ENCODE measurements around the gene EYA2.
"Not testable (repeated sequence)": the region's sequence is repeated elsewhere in the genome, so short reads cannot be mapped to it uniquely, and the experiment has no call there.

EYA2 gene

DNA sequence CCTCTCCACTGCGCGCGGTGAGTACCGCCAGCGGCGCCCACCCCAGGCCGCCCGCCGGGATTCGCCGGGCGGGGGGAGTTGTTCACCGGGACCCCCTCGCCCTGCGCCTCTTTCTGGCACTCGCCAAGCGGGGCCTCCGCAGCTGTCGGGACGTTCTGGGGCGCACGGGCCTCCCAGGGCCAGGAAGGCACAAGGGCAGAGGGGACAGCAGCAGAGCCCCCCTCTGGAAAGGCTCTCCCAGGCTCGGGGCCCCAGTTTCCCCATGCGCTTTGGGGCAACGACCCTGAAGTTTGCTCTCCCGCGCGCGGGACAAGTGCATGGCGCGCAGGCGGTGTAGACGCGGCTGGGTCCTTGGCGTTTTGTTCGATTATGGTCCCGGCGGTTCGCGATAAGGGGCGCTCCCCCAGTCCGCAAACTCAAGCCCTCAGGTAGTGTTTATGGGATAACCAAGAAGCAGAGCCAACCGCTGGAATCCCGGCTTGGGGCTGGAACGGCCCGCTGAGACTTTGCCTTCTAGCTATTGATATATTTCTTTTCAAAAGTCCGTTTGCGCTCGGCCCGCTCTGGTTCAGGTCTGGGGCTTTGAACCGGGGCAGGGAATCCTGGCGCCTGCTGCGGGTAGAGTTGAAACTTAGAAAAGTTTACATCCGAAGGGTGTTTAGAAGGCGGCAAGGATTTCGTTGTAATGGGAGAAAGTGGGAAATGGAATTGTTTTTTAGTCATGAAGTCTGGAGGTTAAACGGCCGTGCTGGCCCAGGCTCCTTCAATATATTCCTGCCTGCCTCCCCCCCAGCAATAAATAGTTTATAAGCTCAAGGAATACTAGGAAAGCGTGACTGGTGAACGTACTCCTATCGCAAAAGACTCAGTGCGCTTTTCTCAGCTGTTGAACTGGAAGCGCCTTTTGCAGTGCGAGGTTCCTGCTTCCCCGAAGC, 595 bp downstream of the EYA2 start:
- no peak for DNase-seq (ENCODE audit: low read depth in 2 of 3, low spot score in 2 of 3)

- no peak for DNase-seq (ENCODE audit: low read depth in 2 of 3, low spot score in 2 of 3)
Measured at GRCh38 chr20:46895906-46896242, 1.2 kb downstream of the EYA2 start.

DNA sequence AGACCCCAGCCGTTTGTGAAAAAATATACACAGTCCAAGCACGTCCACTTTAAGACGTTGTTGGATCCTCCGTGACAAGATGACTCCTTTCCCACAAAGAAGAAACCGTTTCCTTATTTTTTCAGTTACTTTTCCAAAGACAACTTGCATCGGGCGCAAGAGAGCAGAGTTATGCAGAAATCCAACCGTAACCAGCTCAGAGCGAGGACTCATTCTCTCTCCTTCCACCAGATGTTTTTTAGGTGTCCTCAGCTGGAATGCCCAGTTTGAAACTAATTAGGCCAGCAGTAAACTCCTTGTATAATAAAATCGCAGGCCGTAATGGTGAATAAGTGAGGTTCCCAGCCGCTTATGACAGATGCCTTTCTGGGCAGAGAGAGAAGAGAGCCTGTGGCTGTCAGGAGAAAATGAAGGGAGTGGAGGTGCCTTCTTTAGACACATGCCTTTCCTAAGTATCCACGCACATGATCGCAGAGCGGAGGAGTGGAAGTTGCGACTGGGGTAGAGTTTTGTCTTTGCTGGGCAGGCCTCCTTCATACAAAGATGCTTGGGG, 2.8 kb downstream of the EYA2 start:
- no peak for DNase-seq (ENCODE audit: low read depth in 2 of 3, low spot score in 2 of 3)

DNA sequence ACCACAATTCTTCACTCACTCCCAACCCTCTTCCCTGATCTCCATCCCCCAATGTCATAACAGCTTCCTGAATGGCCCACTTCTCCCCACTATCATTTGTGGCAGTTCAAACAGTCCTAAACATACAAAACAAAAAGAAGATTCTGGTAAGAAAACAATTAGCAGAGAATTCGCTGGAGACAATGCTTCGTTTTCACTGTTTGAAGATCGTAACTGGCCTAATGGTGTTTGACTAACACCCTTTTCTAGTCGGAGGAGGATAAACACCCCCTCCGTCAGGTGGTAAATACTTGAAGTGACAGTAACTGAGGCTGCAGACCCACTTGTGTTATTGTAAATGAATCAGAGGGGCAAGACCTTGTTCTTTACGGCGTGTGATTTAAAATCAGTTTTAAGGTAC, 3.8 kb downstream of the EYA2 start:
- no peak for DNase-seq (ENCODE audit: low read depth in 2 of 3, low spot score in 2 of 3)

DNA sequence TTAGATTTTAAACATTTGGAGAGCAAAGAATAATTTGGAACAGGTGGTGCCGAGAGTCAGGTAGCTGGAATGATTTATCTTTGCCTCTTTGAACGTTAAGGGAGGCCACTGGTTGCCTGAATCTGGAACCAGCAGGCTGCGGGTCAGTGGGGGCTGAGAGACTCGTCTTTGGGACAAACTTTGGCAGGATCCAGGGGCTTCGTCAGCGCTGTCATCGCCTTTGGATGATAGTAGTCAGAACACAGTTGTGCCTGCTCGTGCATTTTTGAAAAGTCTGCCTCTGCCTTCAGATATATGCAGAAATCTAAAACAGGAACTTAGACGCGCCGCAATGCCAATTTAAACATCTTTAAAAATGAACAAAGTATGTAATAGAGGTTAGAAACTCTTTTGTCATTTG, 5.0 kb downstream of the EYA2 start:
- DNase-seq (ENCODE audit: low read depth in 2 of 3, low spot score in 2 of 3) = no peak

DNA sequence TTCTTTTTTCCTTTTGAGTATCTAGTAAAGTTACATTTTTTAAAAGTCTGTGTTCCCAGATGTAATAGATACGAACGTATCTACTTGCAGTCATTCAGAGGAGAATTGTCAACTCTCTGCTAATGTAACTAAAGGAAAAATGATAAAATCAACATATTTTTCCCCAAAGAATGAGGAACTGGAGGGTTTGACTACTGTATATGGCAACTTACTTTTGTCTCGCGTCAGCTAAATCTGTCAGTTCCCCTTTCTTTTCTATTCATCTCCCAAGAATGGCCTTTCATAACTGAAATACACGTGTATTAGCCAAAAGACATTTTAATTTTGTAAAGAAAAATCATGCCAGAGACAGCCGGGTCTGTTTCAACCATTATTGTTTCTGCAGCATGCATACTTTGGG, 5.4 kb downstream of the EYA2 start:
- no peak for DNase-seq (ENCODE audit: low read depth in 2 of 3, low spot score in 2 of 3)

DNA sequence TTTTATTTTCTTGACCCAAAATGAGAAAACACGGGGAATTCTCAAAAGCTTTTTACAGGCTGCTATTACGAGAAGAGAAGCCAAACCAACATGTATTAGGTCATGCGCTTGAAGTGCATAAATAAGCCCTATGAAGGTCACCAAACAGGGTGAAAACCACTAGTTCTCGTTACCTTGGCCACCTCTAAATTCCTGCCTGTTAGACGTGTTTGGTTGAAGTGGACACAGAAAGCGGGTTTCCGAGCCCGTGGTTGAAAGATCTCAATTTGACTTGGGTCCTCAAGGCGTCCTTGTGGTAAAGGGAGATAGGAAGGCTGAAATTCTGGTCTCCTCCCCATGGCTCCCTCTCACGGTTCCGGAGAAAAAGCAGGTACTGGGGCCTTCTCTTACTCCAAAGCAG, 6.2 kb downstream of the EYA2 start:
- DNase-seq (ENCODE audit: low read depth in 2 of 3, low spot score in 2 of 3) = no peak

DNA sequence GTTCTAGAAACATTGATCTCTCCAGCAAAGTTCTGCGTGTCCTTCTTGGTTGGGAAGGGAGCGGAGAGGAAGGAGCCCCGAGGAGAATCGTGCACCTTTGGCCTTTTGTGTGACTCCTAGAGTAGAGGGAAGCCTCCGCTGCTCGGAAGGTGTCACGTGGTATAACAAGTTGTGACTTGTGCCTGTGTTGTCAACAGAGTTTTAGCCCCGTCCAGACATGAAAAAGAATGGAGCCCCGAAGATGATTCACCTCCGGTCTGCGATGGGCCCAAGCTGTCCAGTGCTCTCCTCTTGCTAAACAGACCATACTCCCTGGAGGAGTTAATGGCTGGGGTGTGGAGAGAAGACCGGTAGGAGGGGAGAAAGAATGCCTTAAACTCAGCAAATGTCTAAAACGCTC, 7.0 kb downstream of the EYA2 start:
- no peak for DNase-seq (ENCODE audit: low read depth in 2 of 3, low spot score in 2 of 3)

GRCh38 chr20:46903256-46903655, 8.6 kb downstream of the EYA2 start:
- DNase-seq (ENCODE audit: low read depth in 2 of 3, low spot score in 2 of 3) = no peak

DNA sequence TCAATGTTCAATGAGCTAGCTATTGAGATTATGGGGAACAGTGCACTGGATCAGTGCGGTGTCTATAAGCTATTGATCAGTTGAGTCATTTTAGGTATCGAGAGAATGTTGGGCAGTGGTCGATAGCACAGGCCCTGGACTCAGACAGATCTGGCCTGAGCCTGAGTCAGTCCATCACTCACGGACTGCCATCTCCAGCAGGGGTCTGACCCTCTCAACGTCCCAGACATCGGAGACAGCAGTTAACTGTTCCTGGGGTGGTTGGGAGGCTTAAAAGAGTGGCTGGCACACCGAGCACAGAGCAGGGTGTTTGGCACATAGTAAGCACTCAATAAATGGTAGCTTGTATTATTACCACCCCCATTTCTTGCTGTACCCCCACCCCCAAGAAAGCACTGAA, 9.3 kb downstream of the EYA2 start:
- no peak for DNase-seq (ENCODE audit: low read depth in 2 of 3, low spot score in 2 of 3)

DNA sequence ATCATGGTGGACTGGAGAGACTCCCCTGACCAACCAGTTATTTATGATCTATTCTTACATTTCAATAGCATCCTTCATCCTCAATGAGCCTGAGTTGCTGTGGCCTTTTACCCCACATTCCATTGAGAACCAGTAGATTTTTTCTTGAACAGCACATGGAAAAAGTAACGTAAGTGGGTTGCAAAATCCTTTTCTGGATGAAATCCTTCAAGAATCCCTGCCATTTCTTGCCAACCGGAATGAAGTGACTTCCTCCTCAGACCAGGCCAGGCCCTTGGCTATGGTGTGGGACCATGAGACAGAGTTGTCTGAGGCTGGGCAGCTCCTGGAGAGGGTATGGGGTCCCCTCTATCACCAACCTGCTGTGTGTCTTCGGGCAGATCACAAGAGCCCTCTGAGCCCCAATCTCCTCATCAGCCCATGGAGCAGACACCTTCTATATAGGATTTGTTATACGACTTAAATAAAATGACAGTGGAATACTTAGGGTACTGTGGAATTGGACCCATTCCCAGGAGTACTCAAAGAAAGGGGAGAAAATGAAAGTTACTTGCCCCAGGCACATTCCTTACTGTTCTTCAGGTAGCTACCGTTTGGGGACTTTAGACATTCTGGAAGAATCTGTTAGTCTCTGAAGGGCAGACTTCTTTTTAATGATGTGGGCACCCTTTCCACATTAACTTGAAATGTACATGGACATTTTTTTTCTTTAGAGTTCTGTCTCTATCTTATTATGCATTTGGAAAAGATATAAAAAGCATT, 10.9 kb downstream of the EYA2 start:
- DNase-seq (ENCODE audit: low read depth in 2 of 3, low spot score in 2 of 3) = no peak

- no peak for DNase-seq (ENCODE audit: low read depth in 2 of 3, low spot score in 2 of 3)
Measured at GRCh38 chr20:46913329-46914044, 18.8 kb downstream of the EYA2 start.

DNA sequence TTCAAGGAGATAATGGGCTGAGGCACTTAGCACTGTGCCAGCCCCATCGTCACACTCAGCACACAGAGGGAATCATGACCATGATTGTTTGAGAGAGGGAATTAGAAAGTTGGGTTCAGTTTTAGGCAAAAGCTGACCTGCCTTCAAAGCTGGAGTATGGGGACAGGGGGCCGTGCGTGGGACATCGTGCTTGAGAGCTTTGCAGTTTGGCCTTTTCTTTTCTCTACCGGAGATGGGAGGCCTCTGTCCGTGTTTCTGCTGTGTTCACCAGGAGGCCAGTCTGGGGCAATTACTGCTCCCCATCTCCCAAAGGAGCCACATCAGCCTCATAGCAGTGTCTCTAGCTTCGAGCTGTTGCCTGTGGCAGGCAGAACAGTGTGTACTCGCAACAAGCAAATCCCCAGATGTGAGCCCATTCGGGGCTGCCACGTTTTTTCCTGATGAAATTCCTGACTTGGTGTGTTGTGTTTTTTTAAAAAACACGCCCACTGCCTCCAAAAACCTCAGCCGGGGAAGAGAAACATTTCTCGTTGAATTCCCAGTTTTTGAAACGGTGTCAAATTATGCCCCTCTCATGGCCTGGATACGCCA, 20.2 kb downstream of the EYA2 start:
- no peak for DNase-seq (ENCODE audit: low read depth in 2 of 3, low spot score in 2 of 3)

DNA sequence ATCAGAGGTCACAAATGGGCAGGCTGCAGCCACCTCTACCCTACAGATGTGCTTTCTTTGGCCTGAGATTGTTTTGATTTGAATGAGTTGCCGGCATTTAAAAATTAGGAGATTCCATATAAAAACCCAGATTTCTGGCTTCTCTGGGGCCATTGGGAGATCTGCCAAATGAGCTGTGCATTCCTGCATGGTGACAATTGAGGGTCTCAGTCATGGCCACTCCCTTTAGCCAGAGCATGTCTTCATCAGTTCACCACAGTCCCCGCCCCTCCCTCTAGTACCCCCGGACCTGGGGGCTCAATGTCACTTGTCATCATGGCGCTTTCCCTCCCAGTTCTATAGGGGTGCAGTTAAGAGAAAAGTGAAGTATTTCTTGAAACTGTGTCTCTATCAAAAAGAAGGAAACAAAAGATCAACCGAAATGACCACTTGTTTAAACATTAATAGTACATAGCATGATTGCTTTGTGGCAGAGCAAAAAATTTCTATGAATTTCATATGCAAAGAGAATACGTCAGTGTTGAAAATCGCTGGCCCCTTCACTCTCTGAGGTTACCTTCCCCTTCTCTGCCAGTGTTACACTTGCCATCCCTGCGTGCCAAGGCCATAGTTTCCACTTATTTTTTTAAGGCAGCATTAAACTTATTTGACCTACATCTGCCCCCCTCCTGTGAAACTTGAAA, 21.1 kb downstream of the EYA2 start:
- DNase-seq (ENCODE audit: low read depth in 2 of 3, low spot score in 2 of 3) = no peak

- no peak for DNase-seq (ENCODE audit: low read depth in 2 of 3, low spot score in 2 of 3)
Measured at GRCh38 chr20:46916258-46916603, 21.6 kb downstream of the EYA2 start.

- DNase-seq (ENCODE audit: low read depth in 2 of 3, low spot score in 2 of 3) = no peak
Measured at GRCh38 chr20:46917155-46917554, 22.5 kb downstream of the EYA2 start.

DNA sequence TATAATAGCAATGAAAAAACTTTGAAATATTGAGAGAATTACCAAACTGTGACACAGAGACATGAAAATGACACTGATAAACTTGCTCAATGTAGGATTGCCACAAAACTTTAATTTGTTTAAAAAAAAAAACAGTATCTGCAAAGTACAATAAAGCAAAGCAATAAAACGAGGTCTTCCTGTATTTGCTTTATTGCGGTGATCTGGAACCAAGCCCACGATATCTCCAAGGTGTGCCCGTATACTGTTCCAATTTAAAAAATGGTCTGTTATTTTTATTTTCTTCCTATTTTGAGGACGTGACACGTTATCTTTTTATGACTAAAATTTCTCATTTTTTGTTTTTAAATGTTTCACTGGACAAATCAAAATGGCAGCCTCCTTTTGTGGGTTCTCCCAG, 25.5 kb downstream of the EYA2 start:
- no peak for DNase-seq (ENCODE audit: low read depth in 2 of 3, low spot score in 2 of 3)

GRCh38 chr20:46922841-46923240, 28.2 kb downstream of the EYA2 start:
- DNase-seq (ENCODE audit: low read depth in 2 of 3, low spot score in 2 of 3) = not testable (repeated sequence)

DNA sequence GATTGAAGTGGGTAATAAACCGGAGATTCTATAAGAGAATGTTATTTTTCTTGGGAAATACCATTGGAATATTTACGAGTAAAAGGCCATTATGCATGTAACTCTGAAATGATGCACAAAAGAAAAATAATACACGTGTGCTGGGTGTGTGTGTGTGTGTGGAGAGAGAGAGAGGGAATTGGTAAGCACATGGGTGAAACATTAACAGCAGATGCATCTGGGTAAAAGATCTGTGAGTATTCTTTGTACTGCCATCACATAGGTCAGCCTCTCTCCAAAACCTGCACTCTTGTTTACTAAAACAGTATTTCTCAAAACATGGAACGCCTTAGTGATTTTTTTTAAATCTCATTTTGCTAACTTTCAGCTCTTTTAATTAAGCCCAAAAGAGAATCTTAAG, 28.9 kb downstream of the EYA2 start:
- DNase-seq (ENCODE audit: low read depth in 2 of 3, low spot score in 2 of 3) = no peak

DNA sequence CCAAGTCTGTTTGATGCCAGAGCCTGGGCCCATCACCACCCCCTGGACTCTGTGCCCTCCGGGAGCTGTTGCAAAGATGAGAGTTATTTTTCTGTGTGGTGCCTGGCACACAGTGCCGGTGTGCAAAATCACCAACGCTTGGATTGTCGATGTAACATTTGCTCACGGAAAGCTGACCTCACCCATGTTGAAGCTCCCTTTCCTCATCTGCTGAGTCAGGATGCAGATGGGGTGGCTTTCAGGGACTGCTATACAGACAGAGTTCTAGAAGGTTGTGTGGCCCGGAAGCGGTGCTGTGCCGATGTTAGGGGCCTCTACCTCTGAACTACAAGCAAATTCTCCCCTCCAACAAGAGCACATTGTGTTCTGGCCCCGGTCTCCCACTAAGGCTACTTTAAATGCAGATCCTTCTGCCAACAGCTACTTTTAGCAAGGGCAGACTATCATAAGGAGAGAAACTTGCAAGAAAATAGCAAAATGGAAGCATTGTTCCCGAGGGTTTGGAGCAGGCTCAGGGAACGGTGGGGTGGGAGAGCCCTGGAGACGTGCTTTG, 34.0 kb downstream of the EYA2 start:
- no peak for DNase-seq (ENCODE audit: low read depth in 2 of 3, low spot score in 2 of 3)
